Measurements from ENCODE around the gene ATF2.

GRCh38 chr2:175035806-175036205 lies 132.2 kb downstream of the ATF2 start:
- no peak for TF ChIP-seq BHLHE40 (IDR thresholded peaks at IDR 0.05; ENCODE audit: borderline replicate concordance)
- no peak for TF ChIP-seq FOXM1 (IDR thresholded peaks at IDR 0.05; ENCODE audit: borderline replicate concordance)
- TF ChIP-seq SP1 (IDR thresholded peaks at IDR 0.05): no peak
- TF ChIP-seq PKNOX1 (IDR thresholded peaks at IDR 0.05): no peak
- TF ChIP-seq NFRKB (IDR thresholded peaks at IDR 0.05): no peak

All from HEK293T (cell line).